Hepatocyte (in vitro differentiated cells): ENCODE data around the gene POLR2L. TPM values are rescaled to one million over a fixed set of nuclear protein-coding genes. Genes with fewer than 3 reads are reported as not detected.

Experiments
- DNase-seq: peaks from one replicate; pipeline ENCODE4 v3.0.0-alpha.2; 2016; ENCODE audit warnings: low spot score
- H2AFZ ChIP-seq: fragments of 200-600 bp; sonication (generic); 2 replicates; pipeline ENCODE4 v1.6.0; 2016; ENCODE audit warnings: antibody characterized with exemption, mild to moderate bottlenecking
- H3K27ac ChIP-seq: fragments of 200-600 bp; sonication (generic); 2 replicates; pipeline ENCODE4 v1.5.1; 2016; ENCODE audit warnings: mild to moderate bottlenecking
- H3K27me3 ChIP-seq: fragments of 200-600 bp; sonication (generic); 2 replicates; pipeline ENCODE4 v1.6.1; 2016
- H3K36me3 ChIP-seq: fragments of 200-600 bp; sonication (generic); replicated peaks from 2 replicates; pipeline ENCODE4 v1.5.1; 2016; ENCODE audit warnings: low read depth; ENCODE audit not compliant: insufficient read depth
- H3K4me1 ChIP-seq: fragments of 200-600 bp; sonication (generic); 2 replicates; pipeline ENCODE4 v1.5.1; 2016; ENCODE audit warnings: mild to moderate bottlenecking, moderate library complexity; ENCODE audit not compliant: insufficient read depth
- H3K4me2 ChIP-seq: fragments of 200-600 bp; sonication (generic); 2 replicates; pipeline ENCODE4 v1.6.0; 2016
- H3K4me3 ChIP-seq: fragments of 200-600 bp; sonication (generic); 2 replicates; pipeline ENCODE4 v1.5.1; 2016; ENCODE audit warnings: mild to moderate bottlenecking
- H3K79me2 ChIP-seq: fragments of 200-600 bp; sonication (generic); 2 replicates; pipeline ENCODE4 v1.6.0; 2017; ENCODE audit warnings: mild to moderate bottlenecking
- H3K9me2 ChIP-seq: fragments of 200-600 bp; sonication (generic); replicated peaks from 2 replicates; pipeline ENCODE4 v1.6.0; 2017; ENCODE audit warnings: mild to moderate bottlenecking; ENCODE audit not compliant: insufficient read depth
- H3K9me3 ChIP-seq: fragments of 200-600 bp; sonication (generic); 2 replicates; pipeline ENCODE4 v1.5.1; 2016; ENCODE audit warnings: low read depth, mild to moderate bottlenecking
- H4K20me1 ChIP-seq: fragments of 200-600 bp; sonication (generic); 2 replicates; pipeline ENCODE4 v1.6.0; 2016; ENCODE audit warnings: mild to moderate bottlenecking; ENCODE audit not compliant: insufficient read depth, poor library complexity, severe bottlenecking
- CTCF ChIP-seq: fragments of 200-600 bp; sonication (generic); IDR thresholded peaks from 2 replicates; pipeline ENCODE4 v1.5.1; 2016; ENCODE audit warnings: antibody characterized with exemption, mild to moderate bottlenecking; ENCODE audit not compliant: poor library complexity
- EZH2 ChIP-seq: fragments of 200-600 bp; sonication (generic); IDR thresholded peaks from 2 replicates; pipeline ENCODE4 v1.6.1; 2016; ENCODE audit warnings: antibody characterized with exemption, mild to moderate bottlenecking, borderline replicate concordance
- EZH2phosphoT487 ChIP-seq: fragments of 200-600 bp; sonication (generic); IDR thresholded peaks from one replicate; pipeline ENCODE4 v1.6.1; 2018; ENCODE audit warnings: antibody characterized with exemption, mild to moderate bottlenecking, low read depth, moderate library complexity; ENCODE audit not compliant: unreplicated experiment, severe bottlenecking
- WGBS: methylation state at CpG from one replicate; pipeline ENCODE4 v1.1.6; 2016; ENCODE audit warnings: low lambda C conversion rate; ENCODE audit errors: missing lambda C conversion rate; 5-methylcytosine and 5-hydroxymethylcytosine counted together
- polyA plus RNA-seq: library from polyadenylated mRNA; unstranded; fragments of >200 nt; fragmentation: Nextera tagmentation; extraction: Ambion mirVana; gene quantifications from 2 replicates; pipeline ENCODE4 v1.2.1, GENCODE V29; 2016
- total RNA-seq: library from RNA; depleted of rRNA; stranded (reverse); fragments of >200 nt; gene quantifications from 2 replicates; pipeline ENCODE4 v1.2.3, GENCODE V29; 2014

Gene POLR2L
- total and polyA plus RNA-seq, 2 experiments from 2014 or later, result 38.0 to 372 TPM

- TF ChIP-seq EZH2 (no peak), EZH2phosphoT487 (no peak), CTCF (no peak)
- 87% methylated on average over 14 of the region's 14 CpGs for WGBS
These were observed 38.1 kb upstream of the POLR2L start for GRCh38 chr11:880447-880846.

GRCh38 chr11:877565-877964, 35.2 kb upstream of the POLR2L start:
- DNase-seq, result no peak
- no peak overlapping the region for H2AFZ ChIP-seq
- H3K9me3 ChIP-seq, result no peaks in the 10 kb centered on the region
- no peak overlapping the region for H3K27ac ChIP-seq
- no peaks in the 10 kb centered on the region for H4K20me1 ChIP-seq
- H3K27me3 ChIP-seq, result no peaks in the 10 kb centered on the region
- H3K4me1 ChIP-seq, result no peaks in the 10 kb centered on the region
- H3K4me2 ChIP-seq, result no peak overlapping the region
- no peaks in the 10 kb centered on the region for H3K36me3 ChIP-seq
- H3K4me3 ChIP-seq, result no peak overlapping the region
- no peaks in the 10 kb centered on the region for H3K9me2 ChIP-seq
- WGBS, result 97% methylated on average over 7 of the region's 11 CpGs
- TF ChIP-seq EZH2phosphoT487, result no peak
- TF ChIP-seq CTCF, result no peak
- TF ChIP-seq EZH2, result no peak
- no peaks in the 10 kb centered on the region for H3K79me2 ChIP-seq

More at GRCh38 chr11:880447-880846, 38.1 kb upstream of the POLR2L start:
- Histone ChIP-seq H3K4me3 (no peak overlapping the region), H3K79me2 (no peaks in the 10 kb centered on the region), H3K36me3 (no peaks in the 10 kb centered on the region), H3K27me3 (no peaks in the 10 kb centered on the region), H4K20me1 (no peaks in the 10 kb centered on the region), H3K27ac (no peak overlapping the region), H3K4me1 (no peaks in the 10 kb centered on the region), H2AFZ (no peak overlapping the region), H3K9me3 (no peaks in the 10 kb centered on the region), H3K9me2 (no peaks in the 10 kb centered on the region), H3K4me2 (no peak overlapping the region)
- DNase-seq, result no peak

GRCh38 chr11:876545-876944, 34.2 kb upstream of the POLR2L start:
- H3K4me1 ChIP-seq, result no peaks in the 10 kb centered on the region
- 83% methylated on average over 12 of the region's 12 CpGs for WGBS
- no peaks in the 10 kb centered on the region for H3K36me3 ChIP-seq
- no peaks in the 10 kb centered on the region for H3K9me3 ChIP-seq
- no peak overlapping the region for H3K27ac ChIP-seq
- TF ChIP-seq EZH2, result no peak
- no peak for TF ChIP-seq CTCF
- no peak for TF ChIP-seq EZH2phosphoT487
- no peak overlapping the region for H3K4me3 ChIP-seq
- H3K9me2 ChIP-seq, result no peaks in the 10 kb centered on the region
- H4K20me1 ChIP-seq, result no peaks in the 10 kb centered on the region
- H3K79me2 ChIP-seq, result no peaks in the 10 kb centered on the region
- no peak overlapping the region for H2AFZ ChIP-seq
- H3K4me2 ChIP-seq, result no peak overlapping the region
- H3K27me3 ChIP-seq, result no peaks in the 10 kb centered on the region
- DNase-seq, result no peak

- TF ChIP-seq CTCF, result no peak
- TF ChIP-seq EZH2phosphoT487, result no peak
- no peak for TF ChIP-seq EZH2
- no peak overlapping the region for H3K4me2 ChIP-seq
- H3K9me2 ChIP-seq, result no peaks in the 10 kb centered on the region
- no peak for DNase-seq
- WGBS, result 95% methylated on average over 21 of the region's 21 CpGs
- no peaks in the 10 kb centered on the region for H3K9me3 ChIP-seq
- no peaks in the 10 kb centered on the region for H3K79me2 ChIP-seq
- H3K27ac ChIP-seq, result no peak overlapping the region
- no peaks in the 10 kb centered on the region for H3K27me3 ChIP-seq
- H4K20me1 ChIP-seq, result no peaks in the 10 kb centered on the region
- H2AFZ ChIP-seq, result no peak overlapping the region
- H3K4me1 ChIP-seq, result no peaks in the 10 kb centered on the region
- no peak overlapping the region for H3K4me3 ChIP-seq
- H3K36me3 ChIP-seq, result no peaks in the 10 kb centered on the region
These were observed 33.5 kb upstream of the POLR2L start for GRCh38 chr11:875769-876301.
